ENCODE results near the gene NANOS3. TPM values are rescaled to one million over a fixed set of nuclear protein-coding genes. Genes with fewer than 3 reads are reported as not detected.

The NANOS3 gene
- total and polyA plus RNA-seq, 9 donors, result 0.30 to 2.4 (median 1.1) TPM; not detected in 4

GRCh38 chr19:13865571-13866462, 11.1 kb upstream of the NANOS3 start:
- DNase-seq, result peak; percentile 40 to 58 (median 52)
- H3K27me3 ChIP-seq, result no peaks in the 10 kb centered on the region

GRCh38 chr19:13866463-13867046, 10.4 kb upstream of the NANOS3 start:
- H3K36me3 ChIP-seq, result no peaks in the 10 kb centered on the region
- WGBS, 3 donors, result 76 to 84% (median 77%) methylated on average over 15 of the region's 15 CpGs
- no peak overlapping the region for H3K27ac ChIP-seq
- no peak overlapping the region for H3K4me3 ChIP-seq
- no peaks in the 10 kb centered on the region for H3K27me3 ChIP-seq
- H3K4me1 ChIP-seq (ENCODE audit: insufficient read depth), result no peaks in the 10 kb centered on the region
- no peaks in the 10 kb centered on the region for H3K9me3 ChIP-seq
- no peak for DNase-seq
- intact Hi-C loops (cut with DNase I), result loop anchor here in 3 of 4 donors (5.0 to 10.0 kb wide), 5 partner anchors 62 to 702 kb away; partner anchors contain the start of gene C19orf53 (in 1 of the 3)
- TF ChIP-seq CTCF (IDR thresholded peaks at IDR 0.05), result no peak
- no peak for TF ChIP-seq POLR2A (IDR thresholded peaks at IDR 0.05)
- TF ChIP-seq EP300 (IDR thresholded peaks at IDR 0.05), result no peak

More at GRCh38 chr19:13865571-13866462, 11.1 kb upstream of the NANOS3 start:
- WGBS, 3 donors, result 1 to 6% (median 2%) methylated on average over 19 to 81 of the region's 82 CpGs
- Histone ChIP-seq H3K9me3 (no peaks in the 10 kb centered on the region), H3K4me3 (peak overlapping the region; percentile 58), H3K27ac (no peak overlapping the region), H3K4me1 (ENCODE audit: insufficient read depth) (no peaks in the 10 kb centered on the region), H3K36me3 (no peaks in the 10 kb centered on the region)
- TF ChIP-seq EP300 (IDR thresholded peaks at IDR 0.05) (no peak), CTCF (IDR thresholded peaks at IDR 0.05) (no peak), POLR2A (IDR thresholded peaks at IDR 0.05) (no peak)
- intact Hi-C loops (cut with DNase I), result loop anchor here in 3 of 4 donors (5.0 to 10.0 kb wide), 5 partner anchors 61 to 701 kb away; partner anchors contain the start of gene C19orf53 (in 1 of the 3)

GRCh38 chr19:13868663-13869062, 8.3 kb upstream of the NANOS3 start:
- Histone ChIP-seq H3K4me3 (no peak overlapping the region), H3K36me3 (no peaks in the 10 kb centered on the region), H3K9me3 (no peaks in the 10 kb centered on the region), H3K27ac (no peak overlapping the region), H3K4me1 (ENCODE audit: insufficient read depth) (peaks cover 1% of the 10 kb centered on the region), H3K27me3 (no peaks in the 10 kb centered on the region)
- intact Hi-C loops (cut with DNase I), result loop anchor here in 3 of 4 donors (5.0 to 10.0 kb wide), 5 partner anchors 64 to 704 kb away; partner anchors contain the start of gene C19orf53 (in 1 of the 3)
- TF ChIP-seq POLR2A (IDR thresholded peaks at IDR 0.05) (no peak), EP300 (IDR thresholded peaks at IDR 0.05) (no peak), CTCF (IDR thresholded peaks at IDR 0.05) (no peak)
- no peak for DNase-seq
- WGBS, 3 donors, result 67 to 82% (median 78%) methylated on average over 4 of the region's 4 CpGs

- DNase-seq, result no peak
Measured at GRCh38 chr19:13869281-13869680, 7.7 kb upstream of the NANOS3 start.

More at GRCh38 chr19:13869281-13869680, 7.7 kb upstream of the NANOS3 start:
- Histone ChIP-seq H3K27ac (no peak overlapping the region), H3K4me3 (no peak overlapping the region), H3K4me1 (ENCODE audit: insufficient read depth) (peaks cover 1% of the 10 kb centered on the region), H3K27me3 (no peaks in the 10 kb centered on the region), H3K36me3 (no peaks in the 10 kb centered on the region), H3K9me3 (no peaks in the 10 kb centered on the region)
- intact Hi-C loops (cut with DNase I), result loop anchor here in 3 of 4 donors (5.0 to 10.0 kb wide), 5 partner anchors 64 to 704 kb away; partner anchors contain the start of gene C19orf53 (in 1 of the 3)
- TF ChIP-seq CTCF (IDR thresholded peaks at IDR 0.05), result no peak
- TF ChIP-seq POLR2A (IDR thresholded peaks at IDR 0.05), result no peak
- TF ChIP-seq EP300 (IDR thresholded peaks at IDR 0.05), result no peak
- WGBS, 3 donors, result 57 to 69% (median 69%) methylated on average over 4 to 13 of the region's 13 CpGs

Data from ovary (tissue), 9 donors.